NCI-H1417 (cell line): Measurements from ENCODE around the gene PITPNM2.
"Not testable (repeated sequence)": the region's sequence is repeated elsewhere in the genome, so short reads cannot be mapped to it uniquely, and the experiment has no call there.

ENCODE experiments used
- DNase-seq, 3 experiments: peaks; one replicate each; lab custom pipeline; 2025; lab: John Stamatoyannopoulos, UW

PITPNM2 gene

GRCh38 chr12:123120452-123121166, 30.3 kb downstream of the PITPNM2 start:
- peak; percentile 47 to 79 (median 48) for DNase-seq

- no peak for DNase-seq
Measured at GRCh38 chr12:123119808-123120207, 31.1 kb downstream of the PITPNM2 start.

GRCh38 chr12:123118497-123118896, 32.4 kb downstream of the PITPNM2 start:
- DNase-seq, result peak in 2 of 3 experiments; percentile 82 to 89

- DNase-seq, result no peak
Measured at GRCh38 chr12:123115409-123116121, 35.3 kb downstream of the PITPNM2 start.

- no peak for DNase-seq
Measured at GRCh38 chr12:123114304-123115083, 36.4 kb downstream of the PITPNM2 start.

- DNase-seq, result peak; percentile 50 to 87 (median 73)
Measured at GRCh38 chr12:123113026-123113425, 37.9 kb downstream of the PITPNM2 start.

GRCh38 chr12:123111498-123112165, 39.3 kb downstream of the PITPNM2 start:
- DNase-seq, result no peak

GRCh38 chr12:123109319-123109772, 41.5 kb downstream of the PITPNM2 start:
- peak in 1 of 3 experiments; percentile 48 for DNase-seq

GRCh38 chr12:123108682-123109066, 42.2 kb downstream of the PITPNM2 start:
- DNase-seq, result no peak

GRCh38 chr12:123107926-123108681, 42.8 kb downstream of the PITPNM2 start:
- DNase-seq, result no peak

- no peak for DNase-seq
Measured at GRCh38 chr12:123106640-123107359, 44.1 kb downstream of the PITPNM2 start.

GRCh38 chr12:123105211-123105826, 45.6 kb downstream of the PITPNM2 start:
- peak in 2 of 3 experiments; percentile 62 to 81 for DNase-seq

GRCh38 chr12:123104809-123105208, 46.1 kb downstream of the PITPNM2 start:
- no peak for DNase-seq

- DNase-seq, result not testable (repeated sequence)
Measured at GRCh38 chr12:123104094-123104493, 46.8 kb downstream of the PITPNM2 start.

GRCh38 chr12:123102781-123103503, 47.9 kb downstream of the PITPNM2 start:
- no peak for DNase-seq

GRCh38 chr12:123102366-123102765, 48.5 kb downstream of the PITPNM2 start:
- no peak for DNase-seq

GRCh38 chr12:123101526-123101925, 49.4 kb downstream of the PITPNM2 start:
- DNase-seq, result peak in 1 of 3 experiments; percentile 45
